Left kidney (tissue), 2 donors: ENCODE measurements around the gene CD33. TPM values are rescaled to one million over a fixed set of nuclear protein-coding genes. Genes with fewer than 3 reads are reported as not detected.

ENCODE experiments used
- DNase-seq: peaks from one replicate; pipeline ENCODE4 v3.0.0-alpha.2; 2013
- polyA plus RNA-seq: library from polyadenylated mRNA; unstranded; fragments of 120-200 nt; gene quantifications from one replicate; pipeline ENCODE4 v1.2.1, GENCODE V29; 2013; ENCODE audit not compliant: insufficient read length

The CD33 gene
- polyA plus RNA-seq, 1 donor = 3.0 TPM

DNA sequence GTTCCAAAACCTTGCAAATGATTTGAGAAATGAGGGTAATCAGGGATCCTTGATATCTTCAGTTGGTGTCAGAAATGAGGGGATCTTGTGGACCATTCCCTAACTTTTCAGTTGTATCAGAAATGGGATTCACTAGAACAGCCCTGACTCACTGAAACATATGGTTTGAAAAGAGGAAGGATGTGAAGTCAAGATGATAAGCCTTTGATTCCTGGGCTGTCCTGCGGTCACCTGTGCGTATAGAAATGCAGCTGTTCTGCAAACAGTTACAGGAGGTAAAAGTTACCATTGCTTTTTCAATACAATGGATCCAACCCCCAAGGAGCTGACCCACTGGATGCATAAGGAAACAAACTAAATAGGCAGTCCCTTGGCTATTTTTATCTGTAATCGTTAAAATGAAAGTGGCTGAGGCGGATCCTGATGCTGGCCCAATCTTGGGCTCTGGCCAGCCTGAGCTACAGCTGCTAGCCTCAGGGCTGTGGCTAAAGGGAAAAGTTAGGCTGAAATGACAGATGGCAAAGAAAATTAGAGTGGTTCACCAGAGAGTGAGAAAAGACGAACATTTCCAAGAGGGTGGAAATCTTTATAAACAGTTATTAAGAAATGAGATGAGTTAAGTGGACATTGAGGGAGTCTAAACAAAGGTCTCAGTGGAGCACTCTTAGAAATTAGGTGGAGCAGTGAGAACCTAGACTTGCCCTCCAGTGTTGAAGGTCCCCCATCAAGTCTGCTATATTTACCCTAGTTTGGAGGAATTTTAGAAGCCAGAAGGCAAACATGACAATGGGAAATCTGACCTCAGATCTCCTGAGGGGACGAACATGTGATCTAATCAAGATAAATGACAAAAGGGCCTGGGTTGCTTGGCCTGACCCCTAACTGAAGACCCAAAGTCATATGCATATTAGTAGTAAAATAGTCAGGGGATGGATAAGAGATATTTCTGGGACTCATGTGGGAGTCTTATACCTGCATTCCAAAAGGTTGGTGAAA, 33.6 kb downstream of the CD33 start:
- no peak for DNase-seq

DNA sequence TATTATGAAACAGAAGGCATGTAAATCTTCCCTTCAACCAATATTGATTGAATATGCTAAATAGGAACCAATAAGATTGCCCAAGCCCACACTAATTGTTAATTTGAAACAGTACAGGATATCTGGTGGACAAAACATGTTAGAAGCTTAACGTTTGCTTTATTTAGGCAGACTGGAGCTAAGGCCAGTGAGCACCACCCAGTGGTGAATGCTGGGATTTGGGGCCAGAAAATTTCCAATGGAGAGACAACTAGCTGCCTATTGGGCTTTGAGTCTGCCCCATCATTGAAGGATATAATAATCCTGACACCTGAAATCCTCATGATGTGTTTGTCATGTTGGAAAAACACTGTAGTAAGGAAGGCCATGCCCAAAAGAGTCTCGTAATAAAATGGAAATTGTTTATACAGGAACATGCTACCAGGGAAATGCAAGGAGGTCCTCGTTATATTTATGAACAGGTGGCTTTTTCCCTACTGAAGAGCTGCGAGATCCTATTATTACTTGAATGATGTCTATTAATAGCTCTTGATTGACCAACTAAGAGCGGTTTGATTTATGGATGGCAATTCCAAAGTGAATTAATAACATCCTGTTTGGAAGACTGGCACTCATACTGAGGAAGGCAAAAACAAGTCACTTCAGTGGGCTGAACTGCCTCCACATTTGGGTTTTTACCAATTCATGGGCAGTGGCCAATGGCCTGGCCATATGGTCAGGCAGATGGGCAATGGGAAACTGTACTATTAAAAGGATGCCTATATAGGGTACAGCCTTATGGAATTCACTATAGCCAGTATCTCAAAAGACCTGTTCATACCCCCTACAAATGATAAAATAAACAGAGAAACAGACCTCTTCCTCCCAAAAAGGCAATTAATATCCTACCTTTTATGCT, 34.7 kb downstream of the CD33 start:
- peak; percentile 47 for DNase-seq

GRCh38 chr19:51263808-51264207, 38.9 kb downstream of the CD33 start:
- no peak for DNase-seq

DNA sequence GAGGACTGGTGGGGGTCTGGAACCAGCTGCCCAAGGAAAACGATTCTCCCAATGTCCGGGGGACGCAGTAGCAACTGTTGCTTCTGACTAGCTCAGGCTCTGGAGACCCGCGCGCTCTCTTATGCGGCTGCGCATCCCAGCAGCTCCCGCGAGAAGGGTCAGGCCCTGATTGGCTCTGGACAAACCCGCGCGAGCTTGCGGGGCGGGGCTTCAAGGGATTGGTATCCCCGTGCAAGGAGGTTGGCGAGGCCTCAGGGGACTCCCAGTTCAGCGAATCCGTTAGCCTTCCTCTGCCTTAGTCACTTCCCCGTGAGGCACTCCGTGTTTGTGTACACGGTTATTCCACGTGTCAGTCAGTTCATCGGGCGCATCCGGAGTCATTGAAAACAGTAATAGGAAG, 46.2 kb downstream of the CD33 start:
- DNase-seq = no peak

GRCh38 chr19:51272183-51272810, 47.4 kb downstream of the CD33 start:
- DNase-seq = no peak

DNA sequence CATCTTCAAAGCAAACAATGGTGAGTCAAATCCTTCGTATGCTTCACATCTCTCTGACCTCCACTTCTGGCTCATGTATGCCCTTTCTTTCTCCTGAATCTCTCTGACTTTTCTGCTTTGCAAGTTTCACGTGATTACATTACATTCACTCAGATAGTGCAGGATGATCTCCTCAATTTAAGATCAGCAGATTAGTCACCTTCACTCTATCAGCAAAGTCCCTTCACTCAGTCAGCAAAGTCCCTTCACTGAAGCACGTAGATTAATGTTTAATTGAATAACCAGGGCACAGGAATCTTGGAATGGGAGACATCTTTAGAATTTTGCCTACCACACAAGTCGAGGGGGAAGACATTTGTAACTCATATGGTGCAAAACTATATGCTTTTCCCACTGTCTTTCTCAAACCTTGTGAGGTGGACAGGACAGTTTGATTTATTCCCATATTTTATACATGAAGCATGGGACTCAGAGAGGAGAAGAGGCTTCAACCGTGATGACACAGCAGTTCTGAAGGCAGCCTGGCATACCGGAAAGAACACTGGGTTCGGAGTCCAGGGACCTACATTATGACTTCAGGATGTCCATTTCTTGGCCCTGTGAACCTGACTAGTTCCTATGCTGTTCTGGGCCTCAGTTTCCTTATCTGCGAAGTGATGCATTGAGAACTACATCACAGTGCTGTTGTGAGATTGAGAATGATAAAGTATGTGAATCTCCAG, 49.3 kb downstream of the CD33 start:
- no peak for DNase-seq

GRCh38 chr19:51277112-51277511, 52.2 kb downstream of the CD33 start:
- no peak for DNase-seq

DNA sequence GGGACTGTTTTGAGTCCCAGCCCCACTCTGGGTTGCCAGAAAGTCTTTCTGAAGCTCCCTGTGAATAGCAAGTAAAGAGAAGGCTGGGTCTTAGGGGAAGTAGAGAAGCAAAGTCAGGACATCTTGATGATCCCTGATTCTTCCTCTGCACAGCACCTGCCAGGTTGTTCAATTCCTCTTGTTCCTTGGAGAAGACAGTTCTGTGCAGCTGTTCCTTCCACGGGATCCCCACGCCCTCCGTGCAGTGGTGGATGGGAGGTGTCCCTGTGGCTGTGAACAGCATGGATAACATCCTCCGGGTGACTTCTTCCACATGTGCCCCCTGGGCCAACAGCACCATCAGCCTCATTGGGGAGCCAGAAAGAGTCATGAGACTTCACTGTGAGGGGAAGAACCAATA, 57.5 kb downstream of the CD33 start:
- no peak for DNase-seq

DNA sequence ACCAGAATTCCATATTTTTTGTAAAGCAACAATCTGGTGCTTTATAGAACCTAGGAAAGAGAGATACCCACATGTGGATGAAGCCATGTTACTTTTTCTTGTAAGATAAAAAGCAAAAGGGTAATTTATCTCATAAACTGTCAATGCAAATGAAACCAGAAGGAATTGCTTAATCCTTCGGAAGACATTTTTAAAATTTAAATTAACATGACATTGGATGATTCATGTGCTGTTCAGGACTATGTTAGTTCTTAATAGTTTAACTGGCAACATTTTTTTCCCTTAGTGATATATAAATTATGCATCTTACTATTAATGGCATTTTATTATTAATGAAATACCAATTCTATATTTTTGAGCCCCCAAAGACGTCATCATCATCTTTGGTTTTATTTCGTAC, 60.8 kb downstream of the CD33 start:
- DNase-seq = no peak

Other genes starting within 250 kb of the CD33 start
- gene KLK7, start 241.2 kb upstream of the CD33 start, polyA plus RNA-seq = 4.6 TPM
- gene KLK8, start 223.5 kb upstream of the CD33 start, polyA plus RNA-seq = 3.9 TPM
- 0.17 TPM for gene KLK10, start 205.4 kb upstream of the CD33 start, polyA plus RNA-seq
- 0.15 TPM for gene KLK11, start 198.5 kb upstream of the CD33 start, polyA plus RNA-seq
- not detected for gene KLK12, start 190.1 kb upstream of the CD33 start, polyA plus RNA-seq
- gene KLK13, start 160.0 kb upstream of the CD33 start, polyA plus RNA-seq = 0.76 TPM
- gene KLK14, start 142.2 kb upstream of the CD33 start, polyA plus RNA-seq = 0.45 TPM
- gene CTU1, start 116.7 kb upstream of the CD33 start, polyA plus RNA-seq = 1.8 TPM
- gene SIGLEC9, start 100.2 kb upstream of the CD33 start, polyA plus RNA-seq = 1.4 TPM
- gene SIGLEC7, start 82.8 kb upstream of the CD33 start, polyA plus RNA-seq = not detected
- gene SIGLECL1, start 26.0 kb downstream of the CD33 start, polyA plus RNA-seq = not detected
- gene IGLON5, start 86.6 kb downstream of the CD33 start, polyA plus RNA-seq = 3.0 TPM
- 4.6 TPM for gene VSIG10L, start 117.1 kb downstream of the CD33 start, polyA plus RNA-seq
- 120 TPM for gene ETFB, start 141.3 kb downstream of the CD33 start, polyA plus RNA-seq
- gene CLDND2, start 143.9 kb downstream of the CD33 start, polyA plus RNA-seq = 1.0 TPM
- 1.3 TPM for gene NKG7, start 147.6 kb downstream of the CD33 start, polyA plus RNA-seq
- gene LIM2, start 162.9 kb downstream of the CD33 start, polyA plus RNA-seq = 0.18 TPM
- 0.32 TPM for gene C19orf84, start 165.5 kb downstream of the CD33 start, polyA plus RNA-seq
- 1.6 TPM for gene SIGLEC10, start 192.6 kb downstream of the CD33 start, polyA plus RNA-seq
- gene SIGLEC8, start 233.4 kb downstream of the CD33 start, polyA plus RNA-seq = 0.07 TPM